AG09309 (cell line): ENCODE data around the gene DCLRE1C.
"Not testable (repeated sequence)": the region's sequence is repeated elsewhere in the genome, so short reads cannot be mapped to it uniquely, and the experiment has no call there.

Experiments
- DNase-seq: peaks from one replicate; pipeline ENCODE4 v3.0.0-alpha.2; 2010; ENCODE audit warnings: low read depth
- H3K4me3 ChIP-seq: 2 replicates; pipeline ENCODE4 v1.5.1; 2011; ENCODE audit warnings: mild to moderate bottlenecking, low read depth, low read length, moderate library complexity; ENCODE audit not compliant: control insufficient read depth
- CTCF ChIP-seq: IDR thresholded peaks from 2 replicates; pipeline ENCODE4 v1.5.1; 2011; ENCODE audit warnings: mild to moderate bottlenecking, low read depth, low read length, inconsistent platforms; ENCODE audit not compliant: insufficient read depth, control insufficient read depth; ENCODE audit errors: missing control alignments

DCLRE1C gene

GRCh38 chr10:14918964-14919363, 34.9 kb downstream of the DCLRE1C start:
- TF ChIP-seq CTCF = no peak
- no peak overlapping the region for H3K4me3 ChIP-seq
- DNase-seq = no peak

- H3K4me3 ChIP-seq = no peak overlapping the region
- DNase-seq = no peak
- no peak for TF ChIP-seq CTCF
Measured at GRCh38 chr10:14917827-14918226, 36.1 kb downstream of the DCLRE1C start.

GRCh38 chr10:14916600-14916999, 37.3 kb downstream of the DCLRE1C start:
- DNase-seq = no peak
- no peak overlapping the region for H3K4me3 ChIP-seq
- no peak for TF ChIP-seq CTCF

- H3K4me3 ChIP-seq = no peak overlapping the region
- no peak for TF ChIP-seq CTCF
- no peak for DNase-seq
Measured at GRCh38 chr10:14911801-14912200, 42.1 kb downstream of the DCLRE1C start.

- H3K4me3 ChIP-seq = no peak overlapping the region
- no peak for TF ChIP-seq CTCF
- DNase-seq = no peak
Measured at GRCh38 chr10:14910953-14911352, 42.9 kb downstream of the DCLRE1C start.

GRCh38 chr10:14909101-14909500, 44.8 kb downstream of the DCLRE1C start:
- no peak for TF ChIP-seq CTCF
- no peak for DNase-seq
- no peak overlapping the region for H3K4me3 ChIP-seq

GRCh38 chr10:14907591-14907990, 46.3 kb downstream of the DCLRE1C start:
- not testable (repeated sequence) for DNase-seq, H3K4me3 ChIP-seq
